Endodermal cell (in vitro differentiated cells): ENCODE results near the gene EMB. TPM values are rescaled to one million over a fixed set of nuclear protein-coding genes. Genes with fewer than 3 reads are reported as not detected.
A peak's percentile ranks its signal among the peaks of the same experiment; 100 is the strongest.
"Not testable (repeated sequence)": the region's sequence is repeated elsewhere in the genome, so short reads cannot be mapped to it uniquely, and the experiment has no call there.

Experiments
- DNase-seq: peaks from one replicate; pipeline ENCODE4 v3.0.0-alpha.2; 2017
- H3K27ac ChIP-seq: 2 replicates; pipeline ENCODE4 v1.5.1; 2013; ENCODE audit warnings: mild to moderate bottlenecking, low read depth, low read length, moderate library complexity
- H3K27me3 ChIP-seq: 2 replicates; pipeline ENCODE4 v1.6.1; 2013; ENCODE audit warnings: mild to moderate bottlenecking, low read length, moderate library complexity; ENCODE audit not compliant: insufficient read depth, control insufficient read depth, poor library complexity, severe bottlenecking
- H3K36me3 ChIP-seq: 2 replicates; pipeline ENCODE4 v1.7.0; 2013; ENCODE audit warnings: mild to moderate bottlenecking, low read length, moderate library complexity; ENCODE audit not compliant: control insufficient read depth, insufficient read depth
- H3K4me1 ChIP-seq: one replicate; pipeline ENCODE4 v1.7.0; 2013; ENCODE audit warnings: low read length; ENCODE audit not compliant: control insufficient read depth, insufficient read depth
- H3K4me3 ChIP-seq: 2 replicates; pipeline ENCODE4 v1.5.1; 2013; ENCODE audit warnings: mild to moderate bottlenecking, low read length, moderate library complexity
- H3K9ac ChIP-seq: 2 replicates; pipeline ENCODE4 v1.6.1; 2013; ENCODE audit warnings: mild to moderate bottlenecking, low read length, moderate library complexity; ENCODE audit not compliant: poor library complexity, severe bottlenecking; ENCODE audit errors: extremely low read depth
- H3K9me3 ChIP-seq: 2 replicates; pipeline ENCODE4 v1.6.1; 2013; ENCODE audit warnings: mild to moderate bottlenecking, low read length, moderate library complexity; ENCODE audit not compliant: control insufficient read depth
- H3K27ac Mint-ChIP-seq: 2 replicates; pipeline ENCODE4 v1.8.0; 2020; ENCODE audit warnings: mixed read lengths
- H3K27me3 Mint-ChIP-seq: 2 replicates; pipeline ENCODE4 v1.8.0; 2021; ENCODE audit warnings: mild to moderate bottlenecking, mixed read lengths; ENCODE audit not compliant: insufficient read depth
- H3K36me3 Mint-ChIP-seq: 2 replicates; pipeline ENCODE4 v1.8.0; 2020; ENCODE audit warnings: low read depth, mixed read lengths
- H3K4me1 Mint-ChIP-seq: 2 replicates; pipeline ENCODE4 v1.8.0; 2020; ENCODE audit warnings: mixed read lengths
- H3K4me3 Mint-ChIP-seq: 2 replicates; pipeline ENCODE4 v1.8.0; 2020; ENCODE audit warnings: mild to moderate bottlenecking, moderate library complexity, mixed read lengths
- H3K9me3 Mint-ChIP-seq: 2 replicates; pipeline ENCODE4 v1.8.0; 2020; ENCODE audit warnings: mild to moderate bottlenecking, mixed read lengths
- CTCF ChIP-seq: fragments of 200-600 bp; sonication (generic); conservative IDR thresholded peaks from 2 replicates; pipeline ENCODE4 v1.5.0; 2021; ENCODE audit warnings: antibody characterized with exemption, mild to moderate bottlenecking
- WGBS, 2 experiments: methylation state at CpG; one replicate each; pipeline versions ENCODE4 v1.1.5 to v1.1.7; 2013; ENCODE audit warnings: missing lambda C conversion rate in 2 of 2, mixed read lengths in 1 of 2; ENCODE audit not compliant: insufficient coverage in 1 of 2, insufficient read length in 1 of 2; 5-methylcytosine and 5-hydroxymethylcytosine counted together
- total RNA-seq, 2 donors: library from RNA; stranded (reverse); fragmentation: NEBNext Ultra II Directional in 1 of 2; extraction: Animal tissue kit (Norgen Biotek cat#: 25700) in 1 of 2; gene quantifications; 2 replicates in 1 of 2; 3 replicates in 1 of 2; pipeline ENCODE4 v1.2.1, GENCODE V29; 2021

The EMB gene
- total RNA-seq, 2 donors from 2014 or later = 46.1 to 57.0 TPM

GRCh38 chr5:50439221-50439620, 1.9 kb downstream of the EMB start:
- H3K9me3 Mint-ChIP-seq = no peaks in the 10 kb centered on the region

GRCh38 chr5:50438060-50438459, 3.0 kb downstream of the EMB start:
- WGBS, 2 experiments = 83% methylated on average over 2 of the region's 3 CpGs; no CpG with 5 or more reads in 1 of the 2 experiments
- H3K27ac ChIP-seq, H3K9ac ChIP-seq, H3K36me3 Mint-ChIP-seq, DNase-seq, H3K9me3 ChIP-seq, H3K4me3 Mint-ChIP-seq, H3K27me3 Mint-ChIP-seq, H3K27ac Mint-ChIP-seq, H3K36me3 ChIP-seq, H3K27me3 ChIP-seq, H3K9me3 Mint-ChIP-seq, H3K4me1 ChIP-seq, H3K4me3 ChIP-seq: not testable (repeated sequence)
- peaks cover 25% of the 10 kb centered on the region for H3K4me1 Mint-ChIP-seq

More at GRCh38 chr5:50439221-50439620, 1.9 kb downstream of the EMB start:
- no peak for DNase-seq
- Histone ChIP-seq H3K27me3 (no peaks in the 10 kb centered on the region), H3K36me3 (peaks cover 3% of the 10 kb centered on the region), H3K4me1 (no peaks in the 10 kb centered on the region), H3K9me3 (no peaks in the 10 kb centered on the region), H3K27ac (no peak overlapping the region), H3K9ac (no peak overlapping the region), H3K4me3 (peak overlapping the region; percentile 90)
- Mint-ChIP-seq H3K4me3 (peak overlapping the region; percentile 75), H3K36me3 (peaks cover 5% of the 10 kb centered on the region), H3K27me3 (no peaks in the 10 kb centered on the region), H3K27ac (no peak overlapping the region), H3K4me1 (peaks cover 27% of the 10 kb centered on the region)
- 81% methylated on average over 3 of the region's 3 CpGs; no CpG with 5 or more reads in 1 of the 2 experiments for WGBS, 2 experiments
- no peak for TF ChIP-seq CTCF

- Histone ChIP-seq H3K4me1 (no peaks in the 10 kb centered on the region), H3K36me3 (peaks cover 3% of the 10 kb centered on the region), H3K9ac (no peak overlapping the region), H3K27me3 (no peaks in the 10 kb centered on the region), H3K9me3 (no peaks in the 10 kb centered on the region), H3K4me3 (no peak overlapping the region), H3K27ac (no peak overlapping the region)
- peaks cover 18% of the 10 kb centered on the region for H3K4me1 Mint-ChIP-seq
- TF ChIP-seq CTCF = no peak
- peaks cover 5% of the 10 kb centered on the region for H3K36me3 Mint-ChIP-seq
- H3K27ac Mint-ChIP-seq = no peak overlapping the region
- no peaks in the 10 kb centered on the region for H3K27me3 Mint-ChIP-seq
- no peak for DNase-seq
- no peaks in the 10 kb centered on the region for H3K9me3 Mint-ChIP-seq
- WGBS, 2 experiments = 91 to 94% methylated on average over 3 of the region's 3 CpGs
- no peak overlapping the region for H3K4me3 Mint-ChIP-seq
Observed at GRCh38 chr5:50435168-50435567, 5.9 kb downstream of the EMB start.

DNA sequence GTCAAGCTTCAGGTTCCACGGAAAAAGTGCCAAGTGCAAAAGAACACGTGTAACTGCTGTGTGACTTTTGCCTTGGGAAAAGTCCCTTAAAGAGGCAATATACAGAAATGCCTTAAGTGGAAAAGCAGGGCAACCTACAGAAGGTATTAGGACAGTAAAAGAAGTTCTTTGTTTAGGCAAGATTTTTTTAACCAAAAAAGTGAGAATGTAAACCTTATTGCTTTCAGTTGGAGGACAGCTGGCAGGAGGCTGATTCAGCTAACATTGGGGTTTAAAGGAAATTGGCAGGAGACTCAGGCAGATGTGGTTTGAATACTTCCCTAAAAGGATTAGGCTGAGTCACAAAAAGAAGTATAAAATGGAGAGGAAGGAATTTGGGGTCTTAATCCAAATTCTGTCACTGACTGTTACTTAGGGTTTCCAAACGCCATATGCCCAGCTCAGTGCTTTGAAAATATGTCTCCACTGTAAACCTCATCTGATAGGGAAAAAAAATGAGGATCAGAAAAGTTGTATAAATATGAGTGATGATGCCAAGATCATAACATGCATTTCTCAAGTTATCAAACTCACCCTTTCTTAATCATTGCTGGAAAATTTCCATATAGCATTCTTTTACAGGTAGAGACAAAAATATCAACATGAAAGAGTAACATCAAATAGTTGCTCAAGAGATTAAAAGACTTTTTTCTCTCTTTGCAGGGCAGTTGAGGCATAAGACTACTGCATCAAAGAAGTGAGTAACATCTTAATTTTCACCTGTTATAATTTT, 9.8 kb downstream of the EMB start:
- WGBS, 2 experiments = 79 to 100% methylated on average over 2 to 3 of the region's 3 CpGs
- H3K9ac ChIP-seq, H3K4me3 ChIP-seq, H3K27me3 ChIP-seq, H3K27ac ChIP-seq, H3K4me1 ChIP-seq, H3K9me3 ChIP-seq, H3K27ac Mint-ChIP-seq, H3K9me3 Mint-ChIP-seq, H3K27me3 Mint-ChIP-seq, H3K4me3 Mint-ChIP-seq, DNase-seq: not testable (repeated sequence)
- peaks cover 10% of the 10 kb centered on the region for H3K4me1 Mint-ChIP-seq
- peaks cover 11% of the 10 kb centered on the region for H3K36me3 ChIP-seq
- peaks cover 15% of the 10 kb centered on the region for H3K36me3 Mint-ChIP-seq

DNA sequence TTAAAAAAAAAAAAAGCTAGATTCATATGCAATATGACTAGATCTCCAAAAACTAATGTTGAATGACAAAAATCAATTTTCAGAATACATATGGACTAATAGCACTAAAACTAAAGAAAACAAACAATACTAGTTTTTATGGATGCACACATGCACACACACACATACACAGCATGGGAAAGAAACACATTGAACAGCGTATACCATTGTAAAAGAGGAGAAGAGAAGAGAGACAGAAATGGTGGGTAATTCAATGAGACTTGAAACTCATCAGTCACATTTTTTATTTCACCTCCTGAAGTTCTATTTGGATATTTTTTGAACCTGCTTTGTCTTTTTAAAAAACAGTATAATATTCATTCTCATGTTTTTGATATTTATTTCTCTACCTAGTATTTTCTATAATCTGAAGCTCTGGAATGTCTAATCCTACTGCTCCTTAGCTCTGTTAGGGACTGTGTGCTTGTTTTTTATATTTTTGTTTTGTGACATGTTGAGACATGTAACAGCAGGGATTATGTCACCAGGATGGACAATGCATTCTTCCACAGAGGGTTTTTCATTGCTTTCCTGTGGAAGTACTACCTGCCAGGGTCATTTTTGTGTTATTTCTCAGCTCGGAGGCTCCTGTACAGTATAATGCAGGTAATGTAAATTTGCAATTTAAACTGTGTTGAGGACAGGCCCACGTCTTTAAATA, 17.8 kb downstream of the EMB start:
- H3K9ac ChIP-seq, H3K4me1 ChIP-seq, H3K4me1 Mint-ChIP-seq, H3K9me3 ChIP-seq, H3K9me3 Mint-ChIP-seq, DNase-seq, H3K4me3 ChIP-seq, H3K27me3 Mint-ChIP-seq, H3K4me3 Mint-ChIP-seq, H3K27ac ChIP-seq, H3K27me3 ChIP-seq: not testable (repeated sequence)
- Mint-ChIP-seq H3K27ac (peak overlapping the region; percentile 52), H3K36me3 (peaks cover 39% of the 10 kb centered on the region)
- H3K36me3 ChIP-seq = peaks cover 31% of the 10 kb centered on the region
- WGBS, 2 experiments = 92% methylated on average over 2 of the region's 3 CpGs; no CpG with 5 or more reads in 1 of the 2 experiments
